Measurements from ENCODE around the gene C3orf38.
"Not testable (repeated sequence)": the region's sequence is repeated elsewhere in the genome, so short reads cannot be mapped to it uniquely, and the experiment has no call there.

The C3orf38 gene

GRCh38 chr3:88149509-88150362, at the start of gene C3orf38:
Gene C3orf38, plus strand, starts transcription at chr3:88149959. Its CDS starts 94 bp downstream, at chr3:88150053.
- peak; percentile 48 for DNase-seq

GRCh38 chr3:88101142-88101541, 48.6 kb upstream of the C3orf38 start:
- DNase-seq: no peak

DNA sequence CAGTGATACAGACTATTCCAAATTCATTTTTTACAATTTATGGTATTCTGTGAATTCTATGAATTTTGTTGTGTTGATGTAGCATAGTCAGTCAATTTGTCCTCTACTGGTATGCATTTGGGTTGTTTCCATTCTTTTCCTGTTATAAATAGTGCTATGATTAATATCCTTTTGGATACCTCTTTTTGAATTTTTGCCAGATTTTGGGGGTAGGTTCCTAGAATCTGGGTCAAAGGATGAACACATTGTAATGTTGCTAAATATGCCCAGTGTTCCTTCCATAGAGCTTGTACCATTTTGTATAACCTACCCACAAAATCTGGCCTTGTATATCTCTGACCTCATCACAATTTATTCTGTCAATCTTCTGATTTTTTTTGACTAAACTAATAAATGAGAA, 44.4 kb upstream of the C3orf38 start:
- no peak for DNase-seq

GRCh38 chr3:88112289-88112688, 37.5 kb upstream of the C3orf38 start:
- no peak for DNase-seq

DNA sequence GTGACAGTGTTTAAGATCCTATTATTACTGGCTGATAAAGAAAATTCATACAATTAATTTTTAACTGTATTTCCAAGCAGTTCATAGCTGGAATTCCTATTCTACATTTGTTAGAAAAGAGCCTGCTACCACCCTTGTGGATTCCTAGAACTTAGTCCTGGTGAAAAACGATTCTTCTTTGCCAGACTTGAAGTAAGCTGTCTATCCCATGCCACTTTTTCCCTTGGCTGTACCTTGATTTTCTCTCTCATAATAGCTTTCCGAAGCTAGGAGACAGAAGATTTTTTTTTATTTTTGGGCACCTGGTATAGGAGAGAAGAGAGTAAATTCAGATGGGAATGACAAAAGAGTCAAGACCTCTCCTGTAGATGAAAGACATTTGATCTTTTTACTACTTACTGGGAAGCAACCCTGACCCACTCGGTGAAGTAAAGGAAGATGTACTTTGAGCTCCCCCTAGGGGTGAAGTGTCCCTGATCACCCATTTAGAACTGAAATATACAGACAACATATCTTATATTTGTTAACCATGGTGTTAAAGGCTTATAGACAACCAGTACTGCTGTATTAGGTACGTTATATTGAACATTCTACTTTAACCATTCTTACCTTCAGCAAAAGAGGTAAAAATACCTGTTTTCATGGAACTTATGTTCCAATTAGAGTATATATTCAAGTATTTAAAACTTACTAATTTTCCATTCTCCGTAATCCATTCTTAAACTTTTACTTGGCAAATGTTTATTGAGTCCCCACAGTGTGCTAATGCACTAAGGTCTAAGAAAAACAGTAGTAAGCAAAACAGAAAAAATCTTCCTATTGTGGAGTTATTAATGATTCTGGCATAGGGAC, 36.2 kb upstream of the C3orf38 start:
- no peak for DNase-seq

DNA sequence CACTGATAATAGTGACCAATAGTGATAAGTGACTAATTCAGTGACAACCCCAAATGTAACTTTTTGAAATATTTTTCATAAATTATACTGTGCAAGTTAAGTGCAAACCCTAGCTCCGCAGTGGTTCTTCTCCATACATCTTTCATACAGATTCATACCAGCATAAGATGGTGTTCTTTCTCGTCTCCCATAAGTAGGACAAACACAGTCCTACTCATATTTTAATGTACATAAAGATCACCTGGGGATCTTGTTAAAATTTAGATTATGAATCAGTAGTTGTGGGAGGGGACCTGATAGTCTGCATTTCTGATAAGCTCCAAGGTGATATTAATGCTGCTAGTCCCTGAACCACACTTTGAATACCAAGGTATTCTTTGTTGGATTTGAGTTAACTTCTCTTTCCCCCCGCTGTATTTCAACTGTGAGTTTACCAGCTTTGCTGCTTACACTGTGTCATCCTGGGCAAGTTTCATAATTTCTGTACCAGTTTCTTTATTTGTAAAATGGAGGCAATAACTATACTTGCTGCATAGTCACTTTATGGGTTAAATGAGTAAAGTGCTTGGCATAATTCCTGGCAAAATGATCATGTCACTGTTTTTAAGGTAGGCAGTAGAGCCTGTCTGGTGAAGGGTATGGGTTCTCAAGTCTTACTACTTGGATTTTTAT, 34.7 kb upstream of the C3orf38 start:
- DNase-seq: no peak

DNA sequence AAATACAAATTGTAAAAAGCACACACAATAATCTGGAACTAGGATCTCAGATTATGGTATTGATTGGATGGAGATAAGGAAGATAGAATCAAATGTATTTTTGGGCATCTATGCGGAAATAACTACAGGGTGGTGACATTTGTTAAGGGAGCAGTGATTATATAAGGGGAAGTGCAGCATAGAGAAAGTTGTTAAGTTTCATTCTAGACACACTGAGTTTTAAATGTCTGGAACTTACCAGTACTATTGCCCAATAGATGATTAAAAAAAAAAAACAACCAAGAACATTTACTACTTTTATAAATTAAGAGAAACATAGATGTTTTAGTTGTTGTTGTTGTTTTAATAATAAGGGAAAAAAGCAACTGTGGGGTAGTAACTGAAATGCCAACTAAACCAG, 32.1 kb upstream of the C3orf38 start:
- DNase-seq: no peak

- DNase-seq: not testable (repeated sequence)
These were observed 31.2 kb upstream of the C3orf38 start for GRCh38 chr3:88118603-88119002.

DNA sequence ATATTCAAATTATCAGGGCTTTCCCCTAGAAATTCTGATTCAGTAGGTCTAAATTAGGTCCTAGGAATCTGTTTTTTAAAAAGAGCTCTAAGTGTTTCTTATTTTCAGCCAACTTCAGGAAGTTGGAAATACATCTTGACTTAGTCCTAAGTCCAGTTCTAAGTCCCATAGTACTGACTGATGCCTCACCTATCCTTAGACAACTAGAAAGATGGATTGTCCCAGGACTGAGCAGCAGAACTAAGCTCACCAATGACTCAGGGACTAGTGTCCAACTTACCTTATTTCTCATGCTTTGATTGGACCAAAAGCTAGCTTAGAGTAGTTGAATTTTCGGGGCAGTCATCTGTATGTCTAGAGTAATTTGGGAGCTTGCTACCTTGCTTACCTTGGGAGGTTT, 26.2 kb upstream of the C3orf38 start:
- no peak for DNase-seq

GRCh38 chr3:88131695-88132094, 18.1 kb upstream of the C3orf38 start:
- DNase-seq: no peak

DNA sequence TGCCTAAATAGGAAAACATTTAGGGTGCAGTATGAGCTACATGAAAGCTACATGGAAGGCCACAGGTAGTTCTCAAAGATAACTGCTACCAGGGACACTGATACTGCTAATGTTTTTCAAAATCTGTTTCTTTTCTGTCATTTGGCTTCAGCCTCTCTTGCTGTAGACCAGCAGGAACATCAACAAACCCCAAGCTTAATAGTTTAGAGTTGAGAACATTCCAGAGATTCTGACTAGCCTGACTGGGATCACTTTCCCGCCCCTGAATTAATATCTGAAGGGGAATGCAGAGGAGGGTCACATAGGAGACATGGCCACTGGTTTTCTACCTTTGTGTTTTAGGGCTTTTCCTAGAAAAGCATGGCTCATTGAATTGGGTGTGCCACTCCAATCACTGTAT, 16.9 kb upstream of the C3orf38 start:
- no peak for DNase-seq

- no peak for DNase-seq
These were observed 16.0 kb upstream of the C3orf38 start for GRCh38 chr3:88133711-88134263.

DNA sequence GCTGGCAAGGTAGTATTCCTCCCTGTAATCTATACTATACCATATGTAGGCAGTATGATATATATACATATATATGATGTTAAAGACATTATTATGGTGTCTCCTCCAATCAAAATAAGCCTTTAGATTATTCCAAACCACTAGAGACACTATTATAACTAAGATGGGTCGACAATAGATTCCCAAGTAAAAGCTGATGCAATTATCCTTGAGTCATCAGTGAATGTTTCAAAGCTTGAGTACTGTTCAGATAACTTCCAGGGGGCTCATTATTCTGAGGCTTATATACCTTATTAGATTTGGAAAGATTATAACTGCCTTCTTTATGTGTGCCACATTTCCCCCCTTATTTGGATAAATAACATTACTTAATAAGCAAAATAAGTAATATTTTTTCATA, 11.9 kb upstream of the C3orf38 start:
- no peak for DNase-seq

GRCh38 chr3:88141458-88142083, 8.2 kb upstream of the C3orf38 start:
- DNase-seq: no peak

- DNase-seq: no peak
These were observed 7.6 kb upstream of the C3orf38 start for GRCh38 chr3:88142094-88142624.

GRCh38 chr3:88147261-88147660, 2.5 kb upstream of the C3orf38 start:
- no peak for DNase-seq

DNA sequence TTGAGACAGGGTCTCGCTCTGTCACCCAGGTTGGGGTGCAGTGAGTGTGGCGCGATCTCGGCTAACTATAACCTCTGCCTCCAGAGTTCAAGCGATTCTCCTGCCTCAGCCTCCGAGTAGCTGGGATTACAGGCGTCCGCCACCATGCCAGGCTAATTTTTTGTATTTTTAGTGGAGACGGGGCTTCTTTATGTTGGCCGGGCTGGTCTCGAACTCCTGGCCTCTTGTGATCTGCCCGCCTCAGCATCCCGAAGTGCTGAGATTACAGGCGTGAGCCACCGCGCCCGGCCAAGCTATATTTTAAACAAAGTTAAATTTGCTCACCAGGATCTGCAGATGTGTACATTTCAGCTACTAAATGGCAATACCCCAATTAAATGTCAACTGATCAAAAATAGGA, 1.1 kb upstream of the C3orf38 start:
- no peak for DNase-seq

DNA sequence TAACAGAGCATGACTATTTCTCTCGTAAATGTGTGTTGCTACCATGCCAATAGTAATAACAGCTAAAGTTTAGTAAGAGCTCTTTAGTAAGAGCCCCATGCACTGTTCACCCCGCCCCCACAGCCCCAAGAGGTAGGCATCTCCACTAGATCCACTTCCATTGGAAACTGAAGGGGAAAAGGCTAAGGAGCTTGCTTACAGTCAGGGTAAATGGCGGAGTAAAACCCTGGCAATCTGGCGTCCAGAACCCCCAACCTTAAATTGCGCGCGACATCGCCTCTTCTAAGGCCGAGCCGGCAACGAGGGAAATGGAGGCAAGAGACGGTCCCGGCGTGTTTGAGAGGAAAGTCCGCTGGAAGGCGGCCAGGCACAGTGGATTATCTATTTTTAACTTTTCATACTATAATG, 654 bp upstream of the C3orf38 start:
- no peak for DNase-seq

GRCh38 chr3:88150371-88150770, 612 bp downstream of the C3orf38 start:
- no peak for DNase-seq

GRCh38 chr3:88150806-88151205, 1.0 kb downstream of the C3orf38 start:
- no peak for DNase-seq

DNA sequence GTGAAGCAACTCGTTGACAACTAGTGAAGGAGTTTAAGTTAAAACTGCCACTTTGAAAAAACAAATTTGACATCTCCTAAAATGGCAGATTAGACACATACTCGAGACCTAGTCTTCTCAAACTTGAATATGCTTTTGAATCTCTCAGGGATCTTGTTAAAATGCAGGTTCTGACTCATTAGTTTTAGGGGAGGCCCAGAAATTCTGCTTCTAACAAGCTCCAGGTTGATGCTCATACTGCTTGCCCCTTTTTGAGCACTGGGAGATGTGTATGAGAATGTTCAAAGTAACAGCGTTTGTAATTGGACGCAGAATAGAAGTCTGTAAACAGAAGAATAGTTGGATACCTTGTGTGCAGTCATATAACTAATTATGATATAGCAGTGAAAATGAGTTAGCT, 1.6 kb downstream of the C3orf38 start:
- DNase-seq: no peak

GRCh38 chr3:88152841-88153240, 3.1 kb downstream of the C3orf38 start:
- no peak for DNase-seq

Data from NCI-H1694 treated with DMSO at 0.1 percent for 48 hours (cell line).